DND-41 (cell line): ENCODE data around the gene MIA2.

Source experiments
- EZH2 ChIP-seq: IDR thresholded peaks from 3 replicates; pipeline ENCODE4 v1.6.1; 2012; ENCODE audit warnings: borderline replicate concordance, low read depth, mild to moderate bottlenecking, moderate library complexity, low read length, inconsistent platforms; ENCODE audit not compliant: severe bottlenecking
- TF ChIP-seq, protein P1 (sequence below): IDR thresholded peaks from 2 replicates; pipeline ENCODE4 v1.5.1; 2012; ENCODE audit warnings: borderline replicate concordance, low read length, moderate library complexity, mild to moderate bottlenecking; ENCODE audit not compliant: poor library complexity, severe bottlenecking; ENCODE audit errors: extremely low read depth

GRCh38 chr14:39279515-39279914 is 45.8 kb downstream of the MIA2 start:
- TF ChIP-seq, protein P1, sequence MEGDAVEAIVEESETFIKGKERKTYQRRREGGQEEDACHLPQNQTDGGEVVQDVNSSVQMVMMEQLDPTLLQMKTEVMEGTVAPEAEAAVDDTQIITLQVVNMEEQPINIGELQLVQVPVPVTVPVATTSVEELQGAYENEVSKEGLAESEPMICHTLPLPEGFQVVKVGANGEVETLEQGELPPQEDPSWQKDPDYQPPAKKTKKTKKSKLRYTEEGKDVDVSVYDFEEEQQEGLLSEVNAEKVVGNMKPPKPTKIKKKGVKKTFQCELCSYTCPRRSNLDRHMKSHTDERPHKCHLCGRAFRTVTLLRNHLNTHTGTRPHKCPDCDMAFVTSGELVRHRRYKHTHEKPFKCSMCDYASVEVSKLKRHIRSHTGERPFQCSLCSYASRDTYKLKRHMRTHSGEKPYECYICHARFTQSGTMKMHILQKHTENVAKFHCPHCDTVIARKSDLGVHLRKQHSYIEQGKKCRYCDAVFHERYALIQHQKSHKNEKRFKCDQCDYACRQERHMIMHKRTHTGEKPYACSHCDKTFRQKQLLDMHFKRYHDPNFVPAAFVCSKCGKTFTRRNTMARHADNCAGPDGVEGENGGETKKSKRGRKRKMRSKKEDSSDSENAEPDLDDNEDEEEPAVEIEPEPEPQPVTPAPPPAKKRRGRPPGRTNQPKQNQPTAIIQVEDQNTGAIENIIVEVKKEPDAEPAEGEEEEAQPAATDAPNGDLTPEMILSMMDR = no peak
- TF ChIP-seq EZH2 = no peak
